Astrocyte (in vitro differentiated cells and primary cell): ENCODE data around the gene STK39. TPM values are rescaled to one million over a fixed set of nuclear protein-coding genes. Genes with fewer than 3 reads are reported as not detected.

Experiments used
- DNase-seq: peaks from one replicate; pipeline ENCODE4 v3.0.0-alpha.2; 2010; ENCODE audit warnings: low read depth
- FAIRE-seq: peaks from 2 replicates; lab custom pipeline; 2011; peaks lifted over from hg19 to GRCh38; lab: Jason Lieb, UNC
- H2AFZ ChIP-seq: 2 replicates; pipeline ENCODE4 v1.6.0; 2012; ENCODE audit warnings: low read depth, low read length, inconsistent platforms
- H3K27ac ChIP-seq: 2 replicates; pipeline ENCODE4 v1.5.1; 2011; ENCODE audit warnings: low read depth, low read length, inconsistent platforms
- H3K27me3 ChIP-seq: 2 replicates; pipeline ENCODE4 v1.6.0; 2011; ENCODE audit warnings: low read length, inconsistent platforms; ENCODE audit not compliant: insufficient read depth
- H3K36me3 ChIP-seq: 2 replicates; pipeline ENCODE4 v1.5.1; 2011; ENCODE audit warnings: low read length, inconsistent platforms; ENCODE audit not compliant: insufficient read depth
- H3K4me1 ChIP-seq: 2 replicates; pipeline ENCODE4 v1.5.1; 2011; ENCODE audit warnings: low read length, inconsistent platforms; ENCODE audit not compliant: insufficient read depth
- H3K4me2 ChIP-seq: 2 replicates; pipeline ENCODE4 v1.6.0; 2012; ENCODE audit warnings: low read length, inconsistent platforms
- H3K4me3 ChIP-seq: 2 replicates; pipeline ENCODE4 v1.5.1; 2011; ENCODE audit warnings: low read depth, mild to moderate bottlenecking, low read length, inconsistent platforms; ENCODE audit not compliant: insufficient read depth
- H3K79me2 ChIP-seq: 2 replicates; pipeline ENCODE4 v1.6.0; 2012; ENCODE audit warnings: mild to moderate bottlenecking, low read length, inconsistent platforms; ENCODE audit not compliant: insufficient read depth
- H3K9ac ChIP-seq: 2 replicates; pipeline ENCODE4 v1.6.0; 2012; ENCODE audit warnings: mild to moderate bottlenecking, low read length, inconsistent platforms
- H3K9me3 ChIP-seq: 2 replicates; pipeline ENCODE4 v1.5.1; 2012; ENCODE audit warnings: low read depth, mild to moderate bottlenecking, low read length, inconsistent platforms; ENCODE audit not compliant: insufficient read depth
- H4K20me1 ChIP-seq: 2 replicates; pipeline ENCODE4 v1.6.0; 2012; ENCODE audit warnings: low read length, inconsistent platforms; ENCODE audit not compliant: insufficient read depth
- H3K27ac Mint-ChIP-seq: one replicate; pipeline ENCODE4 v1.8.0; 2021; ENCODE audit warnings: mild to moderate bottlenecking, mixed read lengths; ENCODE audit not compliant: unreplicated experiment
- H3K27me3 Mint-ChIP-seq: one replicate; pipeline ENCODE4 v1.8.0; 2021; ENCODE audit warnings: low read depth, mixed read lengths; ENCODE audit not compliant: unreplicated experiment
- H3K36me3 Mint-ChIP-seq: one replicate; pipeline ENCODE4 v1.8.0; 2021; ENCODE audit warnings: low read depth, mixed read lengths; ENCODE audit not compliant: unreplicated experiment
- H3K4me1 Mint-ChIP-seq: one replicate; pipeline ENCODE4 v1.8.0; 2021; ENCODE audit warnings: low read depth, mixed read lengths; ENCODE audit not compliant: unreplicated experiment
- H3K4me3 Mint-ChIP-seq: one replicate; pipeline ENCODE4 v1.8.0; 2021; ENCODE audit warnings: mild to moderate bottlenecking, moderate library complexity, mixed read lengths; ENCODE audit not compliant: unreplicated experiment
- H3K9me3 Mint-ChIP-seq: one replicate; pipeline ENCODE4 v1.8.0; 2021; ENCODE audit warnings: mild to moderate bottlenecking, mixed read lengths; ENCODE audit not compliant: unreplicated experiment
- CTCF ChIP-seq: IDR thresholded peaks from 2 replicates; pipeline ENCODE4 v1.5.1; 2011; ENCODE audit warnings: low read depth, mild to moderate bottlenecking, inconsistent platforms, low read length, moderate library complexity; ENCODE audit not compliant: insufficient read depth
- EZH2 ChIP-seq: IDR thresholded peaks from 2 replicates; pipeline ENCODE4 v1.6.1; 2012; ENCODE audit warnings: mild to moderate bottlenecking, low read length, inconsistent platforms; ENCODE audit not compliant: insufficient read depth
- total RNA-seq: library from RNA; stranded (reverse); gene quantifications from 2 replicates; pipeline ENCODE4 v1.2.1, GENCODE V29; 2021

The STK39 gene
- total RNA-seq, 1 donor from 2014 or later, result 23.4 TPM

GRCh38 chr2:168052773-168053172 lies 194.6 kb downstream of the STK39 start:
- H3K4me2 ChIP-seq, result no peak overlapping the region
- no peaks in the 10 kb centered on the region for H4K20me1 ChIP-seq
- no peak overlapping the region for H2AFZ ChIP-seq
- Mint-ChIP-seq H3K4me1 (no peaks in the 10 kb centered on the region), H3K9me3 (no peaks in the 10 kb centered on the region), H3K4me3 (no peak overlapping the region), H3K27me3 (no peaks in the 10 kb centered on the region), H3K27ac (no peak overlapping the region), H3K36me3 (peaks cover 4% of the 10 kb centered on the region)
- no peaks in the 10 kb centered on the region for H3K27me3 ChIP-seq
- no peak overlapping the region for H3K4me3 ChIP-seq
- no peak for DNase-seq
- H3K36me3 ChIP-seq, result no peaks in the 10 kb centered on the region
- TF ChIP-seq CTCF, result no peak
- TF ChIP-seq EZH2, result no peak
- no peaks in the 10 kb centered on the region for H3K79me2 ChIP-seq
- no peaks in the 10 kb centered on the region for H3K4me1 ChIP-seq
- no peak overlapping the region for H3K9ac ChIP-seq
- no peaks in the 10 kb centered on the region for H3K9me3 ChIP-seq
- no peak for FAIRE-seq
- H3K27ac ChIP-seq, result no peak overlapping the region

- Mint-ChIP-seq H3K27me3 (no peaks in the 10 kb centered on the region), H3K9me3 (no peaks in the 10 kb centered on the region), H3K4me1 (no peaks in the 10 kb centered on the region), H3K36me3 (peaks cover 10% of the 10 kb centered on the region), H3K4me3 (no peak overlapping the region), H3K27ac (no peak overlapping the region)
- H3K36me3 ChIP-seq, result no peaks in the 10 kb centered on the region
- H3K27me3 ChIP-seq, result no peaks in the 10 kb centered on the region
- H3K9ac ChIP-seq, result no peak overlapping the region
- H2AFZ ChIP-seq, result no peak overlapping the region
- H3K79me2 ChIP-seq, result no peaks in the 10 kb centered on the region
- TF ChIP-seq CTCF (no peak), EZH2 (no peak)
- H4K20me1 ChIP-seq, result no peaks in the 10 kb centered on the region
- H3K27ac ChIP-seq, result no peak overlapping the region
- H3K4me1 ChIP-seq, result no peaks in the 10 kb centered on the region
- no peak overlapping the region for H3K4me2 ChIP-seq
- H3K9me3 ChIP-seq, result no peaks in the 10 kb centered on the region
- H3K4me3 ChIP-seq, result no peak overlapping the region
- DNase-seq, result no peak
- FAIRE-seq, result no peak
Observed at GRCh38 chr2:168050377-168050776, 197.0 kb downstream of the STK39 start.

GRCh38 chr2:168049609-168050008 lies 197.8 kb downstream of the STK39 start:
- Histone ChIP-seq H3K4me1 (no peaks in the 10 kb centered on the region), H3K79me2 (no peaks in the 10 kb centered on the region), H3K4me3 (no peak overlapping the region), H3K9me3 (no peaks in the 10 kb centered on the region), H3K9ac (no peak overlapping the region), H4K20me1 (no peaks in the 10 kb centered on the region), H3K27me3 (no peaks in the 10 kb centered on the region), H3K36me3 (no peaks in the 10 kb centered on the region), H2AFZ (no peak overlapping the region), H3K27ac (no peak overlapping the region), H3K4me2 (no peak overlapping the region)
- Mint-ChIP-seq H3K4me3 (no peak overlapping the region), H3K36me3 (peaks cover 10% of the 10 kb centered on the region), H3K4me1 (no peaks in the 10 kb centered on the region), H3K27me3 (no peaks in the 10 kb centered on the region), H3K27ac (no peak overlapping the region), H3K9me3 (no peaks in the 10 kb centered on the region)
- TF ChIP-seq EZH2 (no peak), CTCF (no peak)
- FAIRE-seq (no peak), DNase-seq (no peak)
